Left ventricle myocardium superior (tissue), 1 donor: ENCODE data around the gene NBPF1. TPM values are rescaled to one million over a fixed set of nuclear protein-coding genes. Genes with fewer than 3 reads are reported as not detected.
"Not testable (repeated sequence)": the region's sequence is repeated elsewhere in the genome, so short reads cannot be mapped to it uniquely, and the experiment has no call there.

ENCODE experiments used
- ATAC-seq: fragments of 200-7000 bp; cut with Tn5 transposase; one replicate; pipeline ENCODE4 v1.9.1; 2020; ENCODE audit warnings: mild to moderate bottlenecking, moderate library complexity
- DNase-seq: peaks from one replicate; pipeline ENCODE4 v3.0.0-alpha.2; 2020
- intact Hi-C: fragments of 100-400 bp; cut with micrococcal nuclease; formaldehyde crosslinking; loops from one replicate; pipeline ENCODE4 v1.11.0; 2022
- total RNA-seq: library from RNA; stranded (reverse); fragmentation: NEBNext Ultra II Directional; extraction: Animal tissue kit (Norgen Biotek cat#: 25700); gene quantifications from one replicate; pipeline ENCODE4 v1.2.1, GENCODE V29; 2021
- donor health status: DM: no; HTN: yes; CAD: no; lungs with severe emphysema.

Gene NBPF1
- total RNA-seq, 1 donor from 2014 or later, result 12.2 TPM

DNA sequence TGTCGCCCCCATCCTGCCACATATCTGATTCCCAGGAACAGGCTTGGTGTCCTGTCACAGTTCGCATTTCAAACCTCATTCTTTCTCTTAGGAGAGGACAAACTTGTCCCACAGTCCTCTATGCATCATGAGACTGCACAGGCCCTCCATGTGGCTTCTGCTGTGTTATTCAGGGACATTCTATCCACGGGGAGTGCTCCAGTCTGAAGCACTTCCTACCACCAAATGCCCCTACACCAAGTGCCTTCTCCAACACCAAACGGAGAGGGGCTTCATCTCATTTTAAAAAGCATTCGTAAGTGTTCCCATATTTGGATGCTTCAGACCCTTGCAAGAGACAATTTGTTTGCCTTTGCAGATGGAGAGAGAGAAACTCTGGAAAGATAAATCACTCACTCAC lies 25.3 kb downstream of the NBPF1 start:
- intact Hi-C loops, DNase-seq, ATAC-seq: not testable (repeated sequence)

DNA sequence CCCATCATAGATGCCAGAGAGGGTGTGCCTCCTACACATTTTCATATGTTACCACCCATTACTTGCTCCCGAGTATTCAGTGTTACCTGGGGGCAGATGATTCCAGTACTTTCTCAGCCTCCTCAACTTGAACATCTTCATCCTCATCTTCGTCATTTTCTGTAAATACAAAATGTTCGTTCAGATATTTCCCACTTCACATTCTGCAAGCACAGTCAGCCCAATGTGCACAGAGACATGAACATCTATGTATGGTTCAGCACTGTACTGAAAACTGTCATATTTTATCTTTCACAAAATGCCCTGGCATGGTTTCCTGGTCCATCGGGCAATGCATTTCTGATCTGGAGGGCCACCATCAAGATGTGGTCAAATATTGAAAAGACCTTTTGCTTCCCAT lies 25.7 kb downstream of the NBPF1 start:
- DNase-seq, intact Hi-C loops, ATAC-seq: not testable (repeated sequence)

DNA sequence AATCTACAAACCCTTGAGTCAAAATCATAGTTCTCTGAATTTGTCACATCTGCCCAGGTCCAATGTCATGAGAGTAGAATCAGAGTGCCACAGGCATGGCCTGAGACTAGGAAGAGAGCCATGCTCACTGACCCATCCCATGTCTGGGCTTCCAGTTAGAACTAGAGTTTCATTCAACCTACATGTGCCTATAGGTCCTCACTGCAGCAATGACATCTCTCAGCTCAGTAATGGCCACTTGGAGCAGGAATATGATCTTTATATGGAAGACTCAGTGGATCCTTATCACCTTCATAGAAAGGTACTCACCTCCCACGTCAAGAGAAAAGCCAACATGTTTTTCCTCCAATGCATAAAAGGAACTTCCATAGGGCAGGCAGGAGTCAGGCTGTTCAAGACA lies 48.0 kb downstream of the NBPF1 start:
- ATAC-seq, DNase-seq, intact Hi-C loops: not testable (repeated sequence)

DNA sequence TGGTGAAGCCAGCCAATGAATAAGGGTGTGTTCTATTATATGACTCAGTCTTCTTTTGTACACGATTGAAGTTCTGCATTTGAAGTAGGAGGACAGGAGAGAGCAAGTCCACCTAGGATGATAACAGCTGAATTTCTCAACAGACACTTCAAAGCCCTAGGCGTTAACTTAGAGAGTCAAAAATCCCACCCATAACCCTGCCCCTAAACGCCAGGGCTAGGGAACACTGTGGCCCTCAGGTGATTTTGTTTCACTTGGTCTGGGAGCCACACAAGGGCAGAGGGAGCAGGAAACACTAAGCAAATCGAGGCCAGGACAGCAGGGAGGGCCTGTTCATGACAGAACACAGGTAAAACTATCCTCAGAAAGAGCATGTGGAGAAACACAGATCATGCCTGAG lies 52.3 kb downstream of the NBPF1 start:
- intact Hi-C loops, DNase-seq: not testable (repeated sequence)

DNA sequence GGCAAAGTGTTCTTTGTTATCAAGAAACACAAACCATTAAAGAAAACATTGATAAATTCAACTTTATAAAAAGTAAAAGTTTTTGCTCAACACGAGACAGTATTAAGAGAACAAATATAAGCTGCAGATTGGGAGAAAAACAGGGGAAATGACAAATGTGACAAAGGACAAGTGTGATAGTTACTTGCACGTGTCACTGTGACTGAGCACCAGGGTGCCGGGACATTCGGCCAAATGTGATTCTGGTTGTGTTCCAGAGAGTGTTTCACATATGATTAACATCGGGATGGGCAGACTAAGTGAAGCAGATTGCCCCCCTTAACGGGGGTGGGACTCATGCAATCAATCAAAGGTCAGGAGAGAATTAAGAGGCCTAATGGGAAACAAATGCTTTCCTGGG lies 52.9 kb downstream of the NBPF1 start:
- ATAC-seq, DNase-seq, intact Hi-C loops: not testable (repeated sequence)

More for the DNA sequence above, 52.3 kb downstream of the NBPF1 start:
- ATAC-seq, result not testable (repeated sequence)

DNA sequence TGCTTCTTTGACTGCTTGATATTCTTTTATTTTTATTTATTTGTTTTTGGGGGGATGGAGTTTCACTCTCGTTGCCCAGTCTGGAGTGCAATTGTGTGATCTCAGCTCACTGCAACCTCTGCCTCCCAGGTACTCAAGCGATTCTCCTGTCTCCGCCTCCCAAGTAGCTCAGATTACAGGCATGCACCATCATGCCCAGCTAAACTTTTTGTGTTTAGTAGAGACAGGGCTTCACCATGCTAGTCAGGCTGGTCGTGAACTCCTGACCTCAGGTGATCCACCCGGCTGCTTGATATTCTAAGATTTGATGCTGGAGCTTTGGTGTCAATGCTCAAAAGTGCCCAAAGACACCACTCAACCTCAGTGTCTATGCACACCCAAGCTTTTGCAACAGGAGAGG lies 53.7 kb downstream of the NBPF1 start:
- DNase-seq, intact Hi-C loops, ATAC-seq: not testable (repeated sequence)

DNA sequence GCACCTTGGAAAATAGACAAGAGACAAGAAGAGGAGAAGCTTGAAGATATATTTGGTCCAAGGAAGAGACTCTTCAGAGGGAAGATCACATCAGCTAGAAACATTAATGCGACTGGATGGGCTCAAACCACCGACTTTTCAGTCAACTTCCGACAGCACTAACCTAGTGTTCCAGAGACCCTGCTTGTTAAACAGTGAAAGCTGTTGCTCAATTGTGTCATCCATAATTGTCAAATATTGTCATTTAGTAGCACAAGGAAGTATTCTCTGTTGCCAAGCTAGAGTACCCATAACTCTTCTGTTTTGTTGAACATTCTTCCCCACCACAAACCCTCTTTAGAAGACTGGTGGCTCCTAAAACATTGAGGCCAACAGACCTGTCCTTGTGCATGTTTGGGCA lies 56.3 kb downstream of the NBPF1 start:
- ATAC-seq, intact Hi-C loops, DNase-seq: not testable (repeated sequence)

DNA sequence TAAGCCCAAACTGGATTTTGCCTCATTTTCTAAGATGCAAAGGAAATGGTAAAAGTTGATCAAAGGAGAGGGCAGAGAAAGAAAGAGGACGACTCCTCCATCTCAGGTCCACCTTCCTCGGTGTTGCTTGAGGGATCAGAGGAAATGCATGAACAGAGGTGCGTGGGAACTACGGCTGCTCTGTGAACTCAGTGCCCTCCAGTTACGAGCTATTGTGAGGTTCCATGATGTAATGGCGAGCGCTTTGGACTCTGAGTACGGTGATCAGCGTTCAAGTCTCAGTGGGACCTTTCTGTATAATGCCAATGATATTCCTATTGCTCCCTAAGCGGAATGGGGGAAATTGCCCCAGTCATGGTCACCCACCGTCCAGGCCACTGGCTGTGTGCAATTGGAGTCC lies 60.1 kb downstream of the NBPF1 start:
- DNase-seq, intact Hi-C loops, ATAC-seq: not testable (repeated sequence)

DNA sequence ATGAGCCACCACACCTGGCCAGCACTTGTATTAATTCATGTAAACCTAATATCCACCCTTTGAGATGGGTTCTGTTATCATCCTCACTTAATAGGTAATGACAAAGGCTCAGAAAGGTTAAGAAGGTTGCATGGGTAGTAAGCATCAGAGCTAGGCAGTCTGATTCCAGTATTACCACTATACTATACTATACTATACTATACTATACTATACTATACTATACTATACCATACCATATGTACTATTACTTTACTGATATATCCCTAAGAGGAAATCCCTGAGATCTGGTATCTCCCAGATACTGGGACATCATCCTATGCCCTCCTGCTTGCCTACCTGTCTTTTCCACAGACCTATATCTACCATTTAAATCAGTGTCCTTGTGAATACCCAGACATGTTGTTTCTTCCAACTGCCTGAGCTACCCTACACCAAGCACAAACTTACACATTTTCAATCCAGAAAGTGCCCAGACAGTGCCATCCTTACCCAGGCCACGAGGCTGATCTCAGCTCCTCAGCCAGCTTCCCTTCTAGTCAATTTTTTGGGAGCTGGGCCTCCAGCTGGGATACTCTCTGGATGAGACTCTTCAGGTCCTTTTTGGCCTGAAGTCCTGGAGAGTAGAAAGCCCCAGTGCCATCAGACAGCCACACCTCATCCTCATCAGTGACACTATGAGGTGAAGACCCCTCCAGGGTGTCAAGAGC lies 63.0 kb downstream of the NBPF1 start:
- DNase-seq, ATAC-seq, intact Hi-C loops: not testable (repeated sequence)

DNA sequence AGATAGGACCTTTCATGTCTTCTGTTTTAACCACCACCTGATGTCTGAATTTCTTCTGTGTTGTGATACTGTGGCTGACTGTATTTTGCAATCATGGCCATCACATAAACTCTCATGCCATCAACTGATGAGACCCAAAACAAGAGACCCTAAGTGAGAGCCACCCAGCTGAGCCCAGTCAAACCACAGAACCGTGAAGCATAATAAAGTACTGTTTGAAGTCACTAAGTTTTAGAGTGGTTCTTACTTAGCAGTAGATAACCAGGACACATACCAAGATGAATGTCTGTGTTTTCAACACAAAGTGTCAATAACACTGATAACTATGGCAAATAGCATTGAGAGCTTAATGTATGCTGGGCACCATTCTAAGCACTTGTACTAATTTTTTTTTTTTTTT lies 63.8 kb downstream of the NBPF1 start:
- DNase-seq, ATAC-seq, intact Hi-C loops: not testable (repeated sequence)

DNA sequence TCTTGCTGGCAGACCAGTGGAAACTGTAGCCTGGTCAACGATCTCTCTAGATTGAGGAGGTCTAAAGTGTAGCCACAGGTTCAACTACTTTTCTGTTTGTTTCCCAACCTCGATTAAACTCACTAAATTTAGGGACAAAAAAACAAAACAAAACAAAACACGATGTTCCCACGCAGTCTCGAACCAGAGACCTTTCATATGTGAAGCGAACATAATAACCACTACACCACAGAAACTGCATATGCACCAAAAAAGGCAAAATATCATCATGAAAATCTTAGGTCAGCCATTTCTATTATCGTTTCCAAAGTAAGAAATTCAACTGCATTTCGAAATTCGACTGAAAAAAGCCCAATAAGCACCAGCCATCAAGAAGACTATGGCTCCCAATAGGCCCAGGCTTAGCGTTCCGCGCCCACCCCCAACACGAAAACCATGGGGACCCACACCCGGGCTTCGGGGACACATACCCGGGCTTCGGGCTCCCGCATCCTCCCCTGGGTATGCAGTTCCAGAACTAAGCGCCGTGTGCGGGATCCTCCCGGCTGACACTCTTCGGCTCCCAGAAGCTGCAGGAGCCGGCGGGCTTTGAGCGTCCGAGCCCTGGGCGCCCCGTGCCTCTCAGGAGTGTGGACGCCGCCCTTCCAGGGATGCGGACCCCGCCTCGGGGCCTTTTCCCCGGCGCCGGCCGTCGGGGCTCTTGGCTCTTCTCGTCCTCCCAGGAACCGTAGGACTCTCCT lies 65.7 kb downstream of the NBPF1 start:
- ATAC-seq, intact Hi-C loops, DNase-seq: not testable (repeated sequence)

DNA sequence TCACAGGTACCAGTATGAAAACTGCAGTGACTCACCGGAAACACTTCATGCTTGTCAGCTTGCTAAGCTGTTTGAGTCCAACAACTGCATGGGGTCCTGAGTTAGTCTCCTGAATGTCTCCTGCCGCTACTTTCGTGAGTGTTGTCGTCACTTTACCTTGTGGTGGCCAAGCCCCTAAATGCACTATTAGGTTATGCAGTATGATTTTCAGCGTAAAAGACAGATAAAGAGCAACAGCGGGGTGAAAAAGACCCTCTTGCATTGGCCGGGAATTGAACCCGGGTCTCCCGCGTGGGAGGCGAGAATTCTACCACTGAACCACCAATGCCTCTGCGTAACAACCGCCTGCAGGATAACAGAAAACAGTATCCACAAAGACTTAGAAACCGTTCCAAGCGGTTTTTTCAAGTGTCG lies 67.7 kb downstream of the NBPF1 start:
- ATAC-seq, DNase-seq, intact Hi-C loops: not testable (repeated sequence)

DNA sequence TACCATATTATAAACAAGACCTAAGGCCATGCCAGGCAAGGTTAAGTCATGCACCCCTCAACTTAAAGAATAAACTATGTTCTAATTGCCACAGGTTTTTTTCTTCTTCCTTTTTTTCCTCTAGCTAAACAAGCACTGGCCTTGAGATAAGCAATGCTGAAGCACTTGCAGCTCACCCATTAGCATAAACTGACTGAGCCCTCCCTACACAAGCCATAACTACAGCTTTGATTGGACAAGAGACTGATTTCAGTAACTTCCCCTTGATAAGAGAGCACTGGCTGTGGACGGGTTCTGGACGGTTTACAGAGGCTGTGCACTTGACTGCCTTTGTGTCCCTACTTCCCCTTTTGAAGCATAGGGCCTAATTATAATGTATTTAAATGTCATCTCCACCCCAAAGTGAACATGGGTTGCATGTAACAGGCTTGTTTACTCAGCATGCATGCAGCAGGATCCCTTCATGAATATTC lies 72.9 kb downstream of the NBPF1 start:
- ATAC-seq, DNase-seq, intact Hi-C loops: not testable (repeated sequence)

DNA sequence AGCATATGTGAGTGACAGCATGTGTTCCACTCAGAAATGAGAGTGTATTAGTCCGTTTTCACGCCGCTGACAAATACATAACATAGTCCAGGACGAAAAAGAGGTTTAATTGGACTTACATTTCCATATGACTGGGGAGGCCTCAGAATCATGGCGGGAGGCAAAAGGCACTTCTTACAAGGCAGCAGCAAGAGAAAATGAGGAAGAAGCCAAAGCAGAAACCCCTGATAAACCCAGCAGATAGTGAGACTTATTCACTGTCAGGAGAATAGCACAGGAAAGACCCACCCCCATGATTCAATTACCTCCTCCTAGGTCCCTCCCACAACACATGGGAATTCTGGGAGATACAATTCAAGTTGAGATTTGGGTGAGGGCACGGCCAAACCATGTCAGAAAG lies 75.8 kb downstream of the NBPF1 start:
- intact Hi-C loops, DNase-seq, ATAC-seq: not testable (repeated sequence)

DNA sequence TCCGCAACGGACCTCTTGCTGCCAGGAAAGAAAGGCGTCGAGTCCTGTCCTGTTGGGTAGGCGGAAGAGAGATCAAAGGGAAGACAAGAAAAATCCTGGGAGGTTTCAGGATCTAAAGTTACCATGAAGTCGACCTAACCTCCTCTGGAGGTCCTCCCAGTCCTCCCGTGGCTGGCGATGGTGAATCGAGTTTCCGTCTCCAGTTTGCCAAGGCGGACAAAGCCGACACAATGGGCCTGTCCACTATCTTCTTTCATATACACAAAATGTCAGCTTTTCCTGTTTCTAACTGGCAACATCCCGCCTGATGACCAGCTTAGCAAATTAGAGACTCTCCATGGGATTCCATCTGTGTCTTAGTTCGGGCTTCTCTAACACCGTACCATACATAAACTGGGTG lies 76.6 kb downstream of the NBPF1 start:
- DNase-seq, intact Hi-C loops, ATAC-seq: not testable (repeated sequence)

DNA sequence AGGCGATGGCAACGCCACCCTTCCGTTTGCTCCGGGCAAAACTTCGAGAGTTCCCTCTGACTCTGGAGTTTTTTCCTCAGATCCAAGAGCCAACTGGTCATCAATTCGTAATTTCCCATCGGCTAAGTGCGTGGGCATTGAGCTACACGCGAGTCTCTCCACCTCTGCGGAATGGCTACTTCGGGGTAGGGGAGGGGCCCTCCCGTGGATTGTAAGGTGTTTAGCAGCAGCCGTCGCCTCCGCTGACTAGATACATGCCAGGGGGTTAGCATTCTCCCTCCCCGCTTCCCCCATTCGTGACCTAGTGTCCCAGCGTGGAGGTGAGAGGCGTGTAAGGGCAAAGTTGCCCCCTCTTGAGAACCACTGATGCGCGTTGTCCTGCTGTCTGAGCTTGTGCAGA lies 77.5 kb downstream of the NBPF1 start:
- intact Hi-C loops, DNase-seq, ATAC-seq: not testable (repeated sequence)

DNA sequence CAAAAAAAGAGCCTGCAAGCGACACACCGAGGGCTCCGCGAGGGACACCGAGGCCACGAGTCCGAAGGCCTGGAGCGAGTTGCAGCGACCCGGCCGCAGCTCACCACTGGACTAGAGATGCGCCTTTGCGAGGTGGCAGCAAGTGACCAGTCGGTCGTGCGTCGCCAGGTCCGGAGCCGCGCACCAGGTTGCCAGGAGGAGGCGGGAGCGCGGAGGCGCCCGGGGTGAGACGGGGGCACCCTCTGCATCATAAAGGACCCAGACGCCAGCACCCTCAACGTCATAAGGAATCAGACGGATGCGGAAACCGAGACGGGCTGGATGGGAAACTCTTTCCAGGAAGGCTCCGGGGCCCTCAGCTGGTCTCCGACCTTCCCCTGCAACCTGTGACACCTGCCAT lies 77.9 kb downstream of the NBPF1 start:
- ATAC-seq, result peak; percentile 60
- DNase-seq, result peak; percentile 45
- intact Hi-C loops, result not testable (repeated sequence)

DNA sequence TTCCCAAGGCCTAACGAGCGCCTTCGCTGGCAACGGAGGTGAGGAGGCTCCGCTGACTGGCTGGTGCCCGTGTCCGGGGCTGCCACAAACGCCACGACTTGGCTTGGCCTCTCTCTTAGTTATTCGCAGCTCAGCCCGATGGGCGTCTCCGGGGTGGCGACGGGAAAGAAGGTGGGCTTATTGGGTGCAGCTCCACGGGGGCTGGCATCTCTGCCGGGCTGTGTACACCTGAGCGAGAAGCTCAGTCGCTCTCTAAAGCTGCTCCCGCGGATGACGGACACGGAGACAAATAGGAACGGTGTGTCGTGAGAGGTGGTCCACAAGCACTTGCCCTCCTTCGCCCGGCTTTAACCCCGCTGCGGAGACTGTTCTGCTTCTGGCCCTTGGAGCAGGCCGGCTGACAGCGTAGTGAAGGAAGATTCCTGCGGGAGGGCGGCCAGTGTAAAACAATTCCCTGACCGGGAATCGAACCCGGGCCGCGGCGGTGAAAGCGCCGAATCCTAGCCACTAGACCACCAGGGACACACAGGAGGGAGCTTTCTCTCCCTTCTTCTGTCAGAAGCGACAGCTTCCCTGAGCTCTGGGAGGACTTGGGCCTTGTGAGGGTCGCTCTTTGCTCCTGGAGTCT lies 78.4 kb downstream of the NBPF1 start:
- intact Hi-C loops, result not testable (repeated sequence)
- peak; percentile 87 for ATAC-seq
- DNase-seq, result peak; percentile 70

DNA sequence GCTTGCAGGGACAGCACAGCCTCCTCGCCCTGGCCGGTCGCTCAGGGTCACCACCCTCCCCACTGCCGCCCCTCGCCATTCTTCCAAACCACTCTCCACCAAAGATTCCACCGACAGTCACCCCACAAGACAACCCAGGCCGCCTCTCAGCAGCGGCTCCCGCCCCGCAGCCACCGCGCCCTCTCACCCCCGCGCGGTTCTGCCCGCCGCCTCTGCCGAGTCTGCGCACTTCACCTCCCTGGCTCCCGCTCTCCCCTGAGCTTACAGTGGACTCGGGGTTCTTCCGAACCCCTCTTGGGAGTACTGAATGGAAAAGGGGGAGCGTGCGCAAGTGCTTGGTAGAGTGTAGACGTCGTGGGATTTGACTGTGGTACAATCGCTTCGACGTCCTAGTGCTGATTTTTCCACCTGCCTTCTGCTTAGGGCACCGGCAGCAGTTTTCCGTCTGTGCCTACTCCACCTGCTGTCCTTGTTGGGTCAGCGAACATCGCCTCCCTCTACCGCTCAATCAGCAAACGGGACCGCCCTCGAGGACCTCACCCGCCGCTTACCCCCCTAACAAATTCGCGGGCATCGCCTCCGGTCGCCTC lies 79.0 kb downstream of the NBPF1 start:
- peak; percentile 46 for ATAC-seq
- DNase-seq, intact Hi-C loops: not testable (repeated sequence)
